GM21360 (cell line): Measurements from ENCODE around the gene ROBO2.

Experiments
- ATAC-seq: cut with Tn5 transposase; IDR thresholded peaks from one replicate; pipeline ENCODE4 v1.9.1; 2021; ENCODE audit warnings: mild to moderate bottlenecking, moderate library complexity; ENCODE audit not compliant: unreplicated experiment

The ROBO2 gene

DNA sequence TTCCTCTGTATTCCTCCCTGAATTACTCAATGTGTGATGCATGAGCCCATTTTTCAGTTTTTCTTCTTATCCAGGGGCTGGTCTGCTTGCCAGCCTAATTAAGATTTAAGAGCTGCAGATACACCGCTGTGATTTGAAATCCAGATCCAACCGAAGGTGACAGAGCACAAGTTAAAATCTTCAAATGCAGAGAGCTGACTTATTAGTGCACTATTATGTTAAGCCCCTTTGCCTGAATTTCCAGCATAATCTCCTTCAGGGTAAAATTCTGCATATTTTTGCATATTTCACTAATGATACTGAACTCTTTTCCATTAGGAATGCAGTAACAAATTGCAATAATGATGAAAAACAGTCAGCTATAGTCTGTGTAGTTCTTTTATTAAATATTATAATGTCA is 583.6 kb downstream of the ROBO2 start:
- no peak for ATAC-seq

DNA sequence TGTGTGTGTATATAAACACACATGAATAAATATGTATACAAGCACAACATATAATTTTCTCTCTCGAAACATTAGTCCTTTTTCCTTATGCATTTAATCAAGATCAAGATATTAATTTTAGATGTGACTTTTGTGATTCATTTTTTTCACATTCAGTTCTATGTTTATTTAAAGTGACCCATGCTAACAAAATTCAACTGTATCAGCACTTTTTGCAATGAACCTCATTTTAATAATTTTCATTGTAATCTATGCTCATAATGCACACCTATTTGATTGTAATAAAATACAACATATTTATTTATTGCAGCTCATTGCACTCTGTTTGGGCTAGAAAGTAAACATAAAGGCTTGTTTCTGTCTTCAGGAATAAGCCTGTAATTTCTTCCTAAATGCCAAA is 586.3 kb downstream of the ROBO2 start:
- ATAC-seq, result no peak

- no peak for ATAC-seq
These were observed 608.3 kb downstream of the ROBO2 start for GRCh38 chr3:77648214-77648613.

DNA sequence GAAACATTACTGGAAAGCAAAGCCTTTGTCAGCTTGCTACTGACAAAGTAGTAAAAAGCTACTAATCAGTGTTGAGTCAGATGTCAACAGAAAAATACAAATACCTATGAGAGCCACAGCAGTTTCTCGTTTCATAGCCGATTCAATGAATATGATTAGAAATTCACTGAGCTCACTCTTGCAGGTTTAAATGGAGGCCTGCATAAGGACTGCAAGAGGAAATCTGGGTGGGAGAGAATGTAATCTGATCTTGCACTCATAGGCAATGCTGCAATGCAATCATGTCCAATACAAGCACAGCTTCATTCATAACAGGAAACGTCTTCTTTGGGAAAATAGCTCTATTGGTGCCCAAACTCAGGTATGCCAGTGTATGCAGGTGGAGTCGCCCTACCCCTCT is 608.8 kb downstream of the ROBO2 start:
- ATAC-seq, result no peak

GRCh38 chr3:77652624-77653023 is 612.7 kb downstream of the ROBO2 start:
- no peak for ATAC-seq

DNA sequence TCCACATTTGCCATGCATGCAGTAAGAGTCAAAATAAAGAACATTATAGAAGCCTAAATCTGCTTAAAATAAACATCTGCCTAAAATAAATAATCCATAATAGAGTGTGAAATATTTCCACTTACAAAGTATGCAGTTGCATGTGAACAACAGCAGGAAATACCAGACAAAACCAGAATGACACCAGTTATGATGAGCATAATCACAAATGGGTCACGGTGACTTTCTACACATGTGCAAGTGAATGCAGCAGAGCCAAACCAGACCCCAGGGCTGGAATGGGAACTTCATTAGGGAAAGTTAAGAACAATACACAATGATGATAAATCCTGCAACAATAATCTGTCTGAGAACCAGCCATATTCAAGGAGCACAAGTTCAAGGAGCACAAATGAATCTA is 615.5 kb downstream of the ROBO2 start:
- no peak for ATAC-seq

- ATAC-seq, result no peak
These were observed 620.8 kb downstream of the ROBO2 start for GRCh38 chr3:77660718-77661117.

GRCh38 chr3:77667901-77668300 is 628.0 kb downstream of the ROBO2 start:
- no peak for ATAC-seq

GRCh38 chr3:77668376-77668775 is 628.5 kb downstream of the ROBO2 start:
- no peak for ATAC-seq

DNA sequence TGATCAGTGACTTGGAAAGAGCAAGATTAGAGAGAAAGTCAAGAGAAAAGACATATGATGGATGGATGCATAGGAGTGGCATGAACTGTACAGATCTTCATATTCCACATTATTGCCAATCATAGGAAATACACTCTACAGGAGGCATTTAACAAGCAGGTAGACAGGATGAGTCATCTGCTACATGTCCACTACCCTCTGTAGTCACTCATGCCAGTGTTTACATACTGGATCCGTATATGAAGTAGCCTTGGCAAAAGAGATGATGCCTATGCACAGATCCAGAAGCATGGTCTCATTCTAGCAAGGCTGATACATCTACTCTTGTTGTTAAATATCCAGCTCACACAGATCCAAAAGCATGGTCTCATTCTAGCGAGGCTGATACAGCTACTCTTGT is 632.1 kb downstream of the ROBO2 start:
- no peak for ATAC-seq

DNA sequence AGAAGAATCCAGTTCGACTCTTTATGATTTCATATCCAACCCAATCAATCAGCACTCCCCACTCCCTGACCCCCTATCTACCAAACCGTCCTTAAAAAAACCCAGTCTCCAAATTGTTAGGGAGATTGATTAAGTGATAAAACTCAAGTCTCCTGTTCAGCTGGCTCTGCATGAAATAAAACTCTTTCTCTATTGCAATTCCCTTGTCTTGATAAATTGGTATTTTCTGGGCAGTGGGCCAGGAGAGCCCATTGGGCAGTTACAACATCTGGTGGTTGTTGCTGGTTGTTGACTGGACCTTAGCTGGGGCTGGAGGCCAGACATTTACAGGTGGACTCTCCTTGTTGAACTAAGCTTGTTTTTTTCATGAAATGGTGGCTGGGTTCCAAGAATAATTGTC is 642.3 kb downstream of the ROBO2 start:
- ATAC-seq, result no peak

DNA sequence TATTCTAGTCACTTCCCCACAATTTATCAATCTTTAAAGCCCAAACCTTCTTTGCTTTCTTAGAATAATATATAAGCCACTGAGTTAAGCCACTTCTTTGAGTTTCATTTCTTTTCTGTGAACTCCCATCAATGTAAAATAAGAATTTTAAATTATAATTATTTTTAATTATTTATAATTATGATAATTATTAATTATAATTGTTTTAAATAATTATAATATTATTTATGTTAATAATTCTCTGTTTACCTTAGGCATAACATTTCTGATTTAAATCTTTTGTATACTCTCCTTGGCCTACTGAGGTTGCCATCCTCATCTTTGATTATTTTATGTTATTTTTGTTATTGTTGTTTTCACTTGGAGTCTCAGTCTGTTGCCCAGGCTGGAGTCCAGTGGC is 644.2 kb downstream of the ROBO2 start:
- ATAC-seq, result no peak

- ATAC-seq, result no peak
These were observed 645.8 kb downstream of the ROBO2 start for GRCh38 chr3:77685713-77686112.

GRCh38 chr3:77686560-77686959 is 646.7 kb downstream of the ROBO2 start:
- no peak for ATAC-seq

GRCh38 chr3:77687545-77687944 is 647.6 kb downstream of the ROBO2 start:
- ATAC-seq, result no peak

DNA sequence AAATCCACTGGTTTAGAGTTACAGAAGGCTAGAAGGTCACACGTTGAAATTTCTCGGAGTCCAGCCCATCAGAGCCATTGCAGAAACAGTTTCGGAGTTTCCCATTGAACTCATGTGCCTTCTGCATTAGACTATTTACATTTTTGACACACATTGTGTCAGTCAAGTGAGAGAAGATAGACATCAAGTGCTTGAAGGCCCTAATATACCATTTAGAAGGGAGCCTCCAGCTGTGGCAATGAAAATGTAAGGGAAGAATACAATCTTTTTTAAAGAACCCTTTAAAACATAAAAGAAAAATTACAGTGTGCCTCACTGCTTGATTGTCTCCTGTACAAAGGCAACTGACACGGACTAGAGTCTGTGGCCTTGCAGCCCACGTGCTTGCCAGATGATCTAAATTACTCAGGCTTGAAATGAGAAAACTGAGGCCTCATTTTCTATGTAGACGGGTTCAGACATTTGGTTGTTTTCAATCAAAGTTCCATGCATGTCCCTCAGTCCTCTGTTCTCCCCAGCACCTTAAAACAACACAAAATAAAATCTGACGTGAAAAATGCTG is 650.5 kb downstream of the ROBO2 start:
- ATAC-seq, result no peak

- ATAC-seq, result no peak
These were observed 653.2 kb downstream of the ROBO2 start for GRCh38 chr3:77693147-77693546.

GRCh38 chr3:77699125-77699691 is 659.3 kb downstream of the ROBO2 start:
- ATAC-seq, result no peak
